ENCODE measurements around the gene ARFGEF3.
"Not testable (repeated sequence)": the region's sequence is repeated elsewhere in the genome, so short reads cannot be mapped to it uniquely, and the experiment has no call there.

The ARFGEF3 gene

GRCh38 chr6:138162955-138163575 is 1.3 kb downstream of the ARFGEF3 start:
- DNase-seq (no peak), ATAC-seq (no peak)

DNA sequence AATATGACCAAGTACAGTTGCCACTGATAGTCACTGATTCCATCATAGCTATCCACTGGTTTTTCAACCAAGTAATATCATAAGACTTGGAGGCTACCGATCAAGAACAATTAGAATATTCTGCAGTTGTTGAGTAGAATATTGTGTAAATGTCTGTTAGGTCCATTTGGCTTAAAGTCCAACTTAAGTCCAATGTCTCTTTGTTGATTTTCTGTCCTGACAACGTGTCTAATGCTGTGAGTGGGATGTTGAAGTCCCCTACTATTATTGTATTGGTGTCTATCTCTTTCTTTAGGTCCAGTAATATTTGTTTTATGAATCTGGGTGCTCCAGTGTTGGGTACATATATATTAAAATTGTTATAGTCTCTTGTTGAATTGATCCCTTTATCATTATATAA is 13.9 kb downstream of the ARFGEF3 start:
- no peak for ATAC-seq
- DNase-seq: no peak

DNA sequence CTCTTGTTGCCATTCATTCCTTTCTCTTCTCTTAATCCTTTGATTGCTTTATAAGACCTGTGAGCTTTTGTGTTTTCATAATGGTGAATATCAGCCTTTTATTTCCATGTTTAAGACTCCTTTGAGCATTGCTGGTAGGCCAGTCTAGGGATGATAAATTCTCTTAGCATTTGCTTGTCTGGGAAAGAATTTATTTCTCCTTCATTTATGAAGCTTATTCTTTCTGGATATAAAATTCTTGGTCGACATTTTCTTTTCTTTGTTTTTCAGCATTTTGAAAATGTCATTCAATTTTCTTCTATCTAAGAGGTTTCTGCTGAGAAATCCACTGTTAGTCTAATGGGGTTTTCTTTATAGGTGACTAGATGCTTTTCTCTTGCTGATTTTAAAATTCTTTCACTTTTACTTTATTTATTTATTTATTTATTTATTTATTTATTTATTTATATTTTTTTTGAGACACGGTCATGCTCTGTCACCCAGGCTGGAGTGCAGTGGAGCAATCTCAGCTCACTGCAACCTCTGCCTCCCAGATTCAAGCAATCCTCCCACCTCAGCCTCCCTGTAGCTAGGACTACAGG is 15.0 kb downstream of the ARFGEF3 start:
- ATAC-seq (no peak), DNase-seq (no peak)

- DNase-seq (no peak), ATAC-seq (no peak)
These were observed 21.4 kb downstream of the ARFGEF3 start for GRCh38 chr6:138182939-138183789.

DNA sequence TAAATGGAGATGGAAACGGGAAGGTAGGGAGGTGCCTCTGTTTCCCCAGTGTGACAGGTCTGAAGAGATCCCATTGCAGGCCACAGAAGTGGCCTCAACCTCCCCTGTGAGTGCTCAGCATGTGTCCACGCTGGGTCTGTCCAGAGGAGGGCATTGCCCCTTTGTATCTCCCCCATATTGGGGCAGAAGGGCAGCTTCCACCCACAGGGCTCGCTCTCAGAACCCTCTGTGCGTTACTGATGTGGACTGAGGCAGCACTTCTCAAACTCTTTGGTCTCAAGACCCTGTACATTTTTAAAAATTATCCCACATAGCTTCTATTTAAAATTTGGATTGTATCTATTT is 22.0 kb downstream of the ARFGEF3 start:
- ATAC-seq (no peak), DNase-seq (no peak)

GRCh38 chr6:138184230-138184629 is 22.5 kb downstream of the ARFGEF3 start:
- ATAC-seq (no peak), DNase-seq (no peak)

- ATAC-seq: no peak
- no peak for DNase-seq
These were observed 25.4 kb downstream of the ARFGEF3 start for GRCh38 chr6:138187156-138187555.

DNA sequence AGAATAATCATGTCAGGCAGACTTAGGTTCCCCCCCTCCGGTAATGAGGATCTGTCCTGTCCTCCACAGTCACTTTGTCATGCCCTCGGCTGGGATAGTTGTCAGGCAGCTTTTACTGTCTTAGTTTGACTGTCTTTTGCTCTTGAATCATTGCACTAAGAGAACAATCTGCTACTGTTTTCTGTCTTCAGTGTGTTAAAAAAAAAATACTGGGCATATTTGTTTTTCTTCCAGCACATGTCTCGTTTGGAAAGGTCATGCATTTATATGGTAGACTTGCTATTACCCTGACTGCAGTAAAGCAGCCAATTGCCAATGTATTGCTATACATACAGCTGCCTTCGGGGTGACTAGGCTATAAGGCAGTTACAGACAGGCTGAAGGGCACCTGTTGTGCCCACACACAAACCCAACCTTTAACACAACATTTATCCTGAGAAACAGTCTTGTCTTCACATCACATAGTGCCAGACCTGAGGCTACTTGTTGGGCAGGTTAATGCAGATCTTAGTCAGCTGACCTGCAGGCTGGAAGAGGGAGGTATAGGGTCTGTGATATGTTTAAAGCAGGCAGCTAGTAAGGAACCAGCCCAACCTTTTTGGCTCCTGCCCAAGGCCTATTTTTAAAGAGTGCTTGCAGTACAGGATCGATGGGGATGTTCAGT is 26.7 kb downstream of the ARFGEF3 start:
- DNase-seq (no peak), ATAC-seq (no peak)

DNA sequence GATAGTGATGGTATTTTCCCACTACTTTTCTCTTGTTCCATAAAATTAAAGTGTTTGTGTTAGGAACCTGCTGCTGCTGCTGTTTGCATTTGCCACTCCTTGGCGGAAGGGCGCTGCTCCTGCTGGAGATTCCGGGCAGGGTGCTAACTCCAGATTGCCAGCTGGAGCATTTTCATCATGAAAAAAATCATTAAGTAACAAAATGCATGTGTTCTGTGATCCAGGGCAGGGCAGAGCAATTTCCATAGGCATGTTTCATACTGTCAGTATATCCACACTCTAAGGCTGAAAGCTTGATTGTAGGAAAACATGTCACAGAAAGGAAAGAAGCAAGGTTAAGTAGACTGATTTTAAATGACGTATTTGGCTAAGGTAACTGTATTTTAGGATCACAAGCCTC is 32.5 kb downstream of the ARFGEF3 start:
- ATAC-seq (no peak), DNase-seq (no peak)

DNA sequence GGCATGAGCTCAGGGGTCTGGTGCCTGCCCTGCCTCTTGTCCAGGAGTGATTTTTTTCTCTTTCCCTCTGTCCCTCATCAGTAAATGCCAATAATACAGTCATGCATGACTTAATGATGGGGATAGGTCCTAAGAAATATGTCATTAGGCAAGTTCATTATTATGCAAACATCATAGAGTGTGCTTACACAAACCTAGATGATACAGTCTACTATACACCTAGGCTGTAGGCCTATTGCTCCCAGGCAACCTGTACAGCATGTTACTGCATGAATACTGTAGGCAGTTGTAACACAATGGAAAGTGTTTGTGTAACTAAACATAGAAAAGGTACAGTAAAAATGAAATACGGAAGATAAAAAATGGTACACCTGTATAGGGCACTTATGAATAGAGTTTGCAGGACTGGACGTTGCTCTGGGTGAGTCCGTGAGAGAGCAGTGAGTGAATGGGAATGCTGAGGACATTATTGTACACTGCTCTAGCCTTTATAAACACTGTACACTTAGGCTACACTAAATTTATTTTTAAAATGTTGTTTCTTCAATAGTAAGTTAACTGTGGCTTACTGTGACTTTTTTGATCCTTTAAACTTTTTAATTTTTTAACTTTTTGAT is 34.5 kb downstream of the ARFGEF3 start:
- ATAC-seq: no peak
- DNase-seq: no peak

GRCh38 chr6:138197570-138197969 is 35.8 kb downstream of the ARFGEF3 start:
- DNase-seq (no peak), ATAC-seq (no peak)

DNA sequence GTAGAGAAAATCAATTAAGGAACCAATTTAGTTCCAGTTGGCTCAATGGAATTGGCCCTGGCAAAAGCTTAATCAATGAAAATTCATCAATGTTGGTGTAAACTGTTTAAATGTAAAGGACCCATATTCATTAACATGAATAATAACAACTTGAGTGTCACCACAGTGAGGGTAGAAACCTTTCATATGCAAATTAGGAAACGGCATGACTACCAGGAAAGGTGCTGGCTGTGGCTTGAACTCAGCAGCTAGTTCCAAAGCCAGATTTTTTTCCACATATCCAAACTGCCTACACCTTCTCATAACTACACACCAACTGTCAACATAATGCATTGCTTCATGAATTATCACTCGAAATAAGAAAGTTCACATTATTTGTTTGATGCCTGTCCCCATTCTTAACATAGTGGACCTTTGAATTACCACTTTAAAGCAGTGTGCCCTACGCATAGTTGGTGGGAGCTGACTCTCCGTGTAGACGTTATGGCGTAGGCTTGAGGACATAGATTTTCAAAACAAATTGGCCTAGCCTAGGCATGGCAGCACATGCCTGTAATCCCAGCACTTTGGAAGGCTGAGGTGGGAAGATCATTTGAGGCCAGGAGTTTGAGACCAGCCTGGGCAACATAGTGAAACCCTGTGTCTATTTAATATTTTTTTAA is 36.8 kb downstream of the ARFGEF3 start:
- ATAC-seq (no peak), DNase-seq (no peak)

GRCh38 chr6:138201836-138202235 is 40.1 kb downstream of the ARFGEF3 start:
- no peak for DNase-seq
- ATAC-seq: no peak

DNA sequence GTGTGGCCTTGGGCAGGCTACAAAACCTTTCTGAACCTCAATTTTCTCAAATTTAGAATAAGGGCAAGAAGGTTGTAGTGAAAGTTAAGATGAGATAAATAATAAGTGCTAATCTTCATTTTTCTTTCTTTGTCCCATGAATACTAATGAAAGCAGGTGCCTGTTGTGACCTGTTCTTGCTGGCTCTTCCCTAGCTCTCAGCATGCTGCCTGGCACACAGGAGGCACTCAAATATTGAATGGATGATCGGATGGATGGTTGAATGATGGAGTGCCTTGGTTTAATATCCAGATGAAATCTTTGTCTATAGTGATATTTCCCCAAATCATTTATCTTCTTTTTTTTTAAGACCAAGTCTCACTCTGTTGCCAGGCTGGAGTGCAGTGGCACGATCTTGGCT is 41.6 kb downstream of the ARFGEF3 start:
- DNase-seq: no peak
- ATAC-seq: no peak

DNA sequence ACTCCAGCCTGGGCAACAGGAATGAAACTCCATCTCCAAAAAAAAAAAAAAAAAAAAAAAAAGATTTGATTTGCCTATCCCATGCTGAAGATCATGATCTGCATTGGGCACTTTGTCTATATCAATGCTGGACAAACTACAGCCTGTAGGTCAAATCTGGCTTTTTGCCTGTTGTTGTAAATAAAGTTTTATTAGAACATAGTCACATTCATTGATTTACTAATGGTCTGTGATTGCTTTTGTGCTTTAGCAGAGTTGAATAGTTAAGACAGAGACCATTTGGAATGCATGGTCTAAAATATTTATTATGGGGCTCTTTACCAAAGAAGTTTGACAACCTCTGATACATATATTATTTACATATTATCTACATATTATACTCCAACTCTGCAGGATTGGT is 42.6 kb downstream of the ARFGEF3 start:
- ATAC-seq: no peak
- DNase-seq: no peak

DNA sequence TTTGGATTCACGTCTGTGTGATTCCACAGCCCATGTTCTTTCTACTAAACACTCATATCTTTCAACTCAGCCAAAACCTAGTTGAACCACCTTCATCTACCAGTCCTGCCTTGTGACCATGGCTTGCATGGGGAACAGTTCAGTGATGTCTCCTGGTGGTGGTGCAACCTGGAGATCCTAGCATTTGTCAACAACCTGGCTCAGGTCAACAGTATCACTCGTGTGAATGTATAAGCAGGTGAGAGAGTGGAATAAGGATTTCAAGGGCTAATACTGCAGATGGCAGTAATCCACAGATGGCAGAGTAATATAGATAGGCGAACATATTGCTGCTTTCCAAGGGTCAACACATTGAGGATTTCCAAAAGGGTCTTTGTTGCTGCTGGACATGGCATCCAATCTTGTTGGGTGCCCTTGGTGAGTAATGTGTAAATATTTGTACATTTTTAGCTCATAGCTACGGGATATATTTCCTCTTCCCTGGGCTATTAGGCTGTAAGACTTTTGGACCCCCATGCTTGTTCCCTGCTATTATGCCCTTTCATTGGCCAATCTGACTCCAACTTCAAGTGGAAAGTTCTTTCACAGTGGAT is 43.1 kb downstream of the ARFGEF3 start:
- ATAC-seq: no peak
- no peak for DNase-seq

- DNase-seq (no peak), ATAC-seq (no peak)
These were observed 43.8 kb downstream of the ARFGEF3 start for GRCh38 chr6:138205437-138206094.

GRCh38 chr6:138206862-138207261 is 45.1 kb downstream of the ARFGEF3 start:
- DNase-seq (no peak), ATAC-seq (no peak)

GRCh38 chr6:138211048-138211581 is 49.4 kb downstream of the ARFGEF3 start:
- no peak for DNase-seq
- ATAC-seq: no peak

DNA sequence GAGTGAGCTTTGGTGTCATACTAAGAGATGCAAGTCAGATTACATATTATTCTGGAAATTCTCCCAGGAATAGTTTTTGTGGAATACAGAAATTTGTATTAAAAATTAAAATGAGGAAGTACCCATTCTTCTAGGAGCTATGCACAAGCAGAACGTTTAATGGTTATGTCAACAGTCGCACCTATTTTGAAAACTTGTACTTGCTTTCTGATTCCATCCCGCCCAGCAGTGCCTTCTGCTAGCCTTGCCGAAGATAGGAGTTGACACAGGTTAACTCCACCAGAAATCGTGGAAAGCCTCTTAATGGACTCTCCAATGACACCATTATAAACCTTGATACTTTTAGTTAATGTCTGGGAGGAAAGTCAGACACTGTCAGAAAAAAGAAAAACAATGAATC is 49.9 kb downstream of the ARFGEF3 start:
- ATAC-seq (no peak), DNase-seq (no peak)

DNA sequence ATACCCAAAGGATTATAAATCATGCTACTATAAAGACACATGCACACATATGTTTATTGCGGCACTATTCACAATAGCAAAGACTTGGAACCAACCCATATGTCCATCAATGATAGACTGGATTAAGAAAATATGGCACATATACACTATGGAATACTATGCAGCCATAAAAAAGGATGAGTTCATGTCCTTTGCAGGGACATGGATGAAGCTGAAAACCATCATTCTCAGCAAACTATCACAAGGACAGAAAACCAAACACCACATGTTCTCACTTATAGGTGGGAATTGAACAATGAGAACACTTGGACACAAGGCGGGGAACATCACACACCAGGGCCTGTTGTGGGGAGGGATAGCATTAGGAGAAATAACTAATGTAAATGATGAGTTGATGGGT is 50.8 kb downstream of the ARFGEF3 start:
- ATAC-seq, DNase-seq: not testable (repeated sequence)
